ENCODE measurements around the gene PIGQ. TPM values are rescaled to one million over a fixed set of nuclear protein-coding genes. Genes with fewer than 3 reads are reported as not detected.

Gene PIGQ
- polyA plus RNA-seq, 1 donor = 16.1 TPM

DNA sequence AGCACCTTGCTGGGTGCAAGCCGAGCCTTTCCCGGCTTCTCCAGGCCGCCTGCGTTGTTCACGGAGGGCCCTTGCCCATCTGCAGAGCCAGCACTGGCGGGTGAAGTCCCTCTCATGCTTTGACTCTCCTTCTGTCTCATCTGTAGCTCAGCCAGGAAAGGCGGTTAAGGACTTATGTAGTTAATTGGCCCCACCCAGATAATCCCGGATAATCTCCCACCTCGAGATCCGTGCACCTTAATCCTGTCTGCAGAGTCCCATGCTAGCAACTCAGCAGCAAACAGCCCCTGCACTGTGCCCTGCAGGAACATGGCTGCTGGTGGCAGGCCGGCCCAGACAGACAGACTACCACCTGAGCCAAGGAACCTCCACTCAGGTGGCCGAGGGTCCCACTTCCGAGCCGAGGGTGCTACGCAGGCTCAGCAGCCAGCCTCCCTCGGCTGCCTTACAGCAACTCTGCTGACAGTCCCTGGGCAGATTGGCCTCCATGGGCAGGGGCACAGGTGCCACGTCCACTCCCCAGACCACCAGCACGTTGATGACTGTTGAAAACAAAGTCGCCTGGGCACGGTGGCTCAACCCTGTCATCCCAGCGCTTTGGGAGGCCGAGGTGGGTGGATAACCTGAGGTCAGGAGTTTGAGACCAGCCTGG, 37.0 kb downstream of the PIGQ start:
- DNase-seq (ENCODE audit: low read depth) = no peak

GRCh38 chr16:608019-608418, 38.3 kb downstream of the PIGQ start:
- DNase-seq (ENCODE audit: low read depth) = no peak

- DNase-seq (ENCODE audit: low read depth) = no peak
Measured at GRCh38 chr16:609316-609715, 39.5 kb downstream of the PIGQ start.

DNA sequence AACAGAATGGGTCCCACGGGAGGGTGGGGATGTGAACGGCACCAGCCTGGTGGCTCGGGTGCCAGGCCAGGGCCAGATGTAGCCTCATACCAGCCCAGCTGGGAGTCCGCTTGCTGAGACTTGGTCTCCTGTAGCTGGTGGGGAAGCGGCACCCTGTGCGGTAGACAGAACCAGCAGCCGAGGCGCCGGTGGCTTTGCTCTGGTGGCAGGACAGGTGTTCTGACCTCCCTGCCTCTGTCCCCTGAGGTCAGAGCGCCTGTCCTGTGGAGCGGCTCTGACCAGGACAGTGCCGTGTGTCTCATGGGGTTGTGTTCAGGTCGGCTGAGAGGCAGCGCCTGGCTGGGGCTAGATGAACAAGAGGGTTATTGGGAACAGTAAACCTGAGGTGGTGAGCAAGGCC, 40.2 kb downstream of the PIGQ start:
- no peak for DNase-seq (ENCODE audit: low read depth)

DNA sequence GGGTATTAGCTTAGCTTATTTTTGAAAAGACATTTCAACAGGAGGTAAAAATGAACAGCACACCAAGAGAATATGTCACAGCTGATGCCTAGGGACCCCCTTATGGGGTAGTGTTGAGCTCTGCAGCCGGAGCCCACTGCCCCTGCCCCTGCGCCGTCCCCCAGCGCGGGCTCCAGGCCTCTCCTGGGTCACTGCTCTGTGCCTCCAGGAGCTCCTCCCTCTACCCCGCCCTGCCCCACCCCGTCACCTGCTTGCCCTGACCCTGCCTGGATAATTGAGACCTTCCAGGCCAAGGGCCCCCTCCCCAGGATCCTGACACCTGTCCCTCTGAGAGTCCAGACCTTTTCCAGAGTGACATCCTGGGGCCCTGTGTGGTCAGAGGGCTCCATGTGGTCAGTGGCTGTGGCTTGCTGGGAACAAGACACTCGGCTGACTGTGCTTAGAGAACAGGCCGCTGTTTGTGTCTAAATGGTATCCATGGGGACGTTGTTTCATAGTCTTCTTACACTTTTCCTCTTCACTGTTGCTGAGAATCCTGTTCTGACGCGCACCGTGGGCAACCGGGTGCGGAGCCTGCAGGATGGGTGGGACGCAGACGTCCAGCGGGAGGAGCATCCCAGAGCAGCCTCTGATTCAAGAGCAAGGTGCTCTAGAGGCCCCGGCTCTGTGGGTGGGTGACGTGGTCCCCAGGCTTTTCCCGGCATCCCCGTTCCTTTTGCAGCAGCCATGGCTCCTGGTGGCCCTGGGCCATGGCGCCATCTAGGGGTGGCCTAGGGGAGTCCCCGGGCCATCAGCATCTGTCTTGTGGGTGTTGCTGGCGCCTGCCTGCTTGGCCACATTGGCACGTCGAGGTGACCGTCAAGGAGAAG, 41.0 kb downstream of the PIGQ start:
- no peak for DNase-seq (ENCODE audit: low read depth)

DNA sequence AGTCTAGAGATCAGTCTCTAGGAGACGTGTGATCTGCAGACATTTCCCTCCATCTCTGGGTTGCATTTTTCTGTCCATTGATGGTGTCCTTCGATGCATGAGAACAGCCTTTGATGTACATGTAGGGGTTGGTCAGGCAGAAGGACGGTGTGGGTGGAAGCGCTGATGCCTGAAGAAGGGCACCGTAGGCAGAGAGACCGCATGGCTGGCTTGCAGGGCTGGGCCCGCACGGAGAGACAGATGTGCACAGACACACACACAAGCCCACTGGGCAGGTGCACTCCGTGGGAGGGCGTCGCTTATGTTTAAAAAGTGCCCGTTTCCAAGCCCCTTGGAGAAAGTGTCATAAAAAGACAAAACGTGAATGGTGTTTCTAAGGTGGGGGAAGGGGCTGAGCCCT, 45.4 kb downstream of the PIGQ start:
- DNase-seq (ENCODE audit: low read depth) = no peak

- no peak for DNase-seq (ENCODE audit: low read depth)
Measured at GRCh38 chr16:616733-617586, 47.2 kb downstream of the PIGQ start.

DNA sequence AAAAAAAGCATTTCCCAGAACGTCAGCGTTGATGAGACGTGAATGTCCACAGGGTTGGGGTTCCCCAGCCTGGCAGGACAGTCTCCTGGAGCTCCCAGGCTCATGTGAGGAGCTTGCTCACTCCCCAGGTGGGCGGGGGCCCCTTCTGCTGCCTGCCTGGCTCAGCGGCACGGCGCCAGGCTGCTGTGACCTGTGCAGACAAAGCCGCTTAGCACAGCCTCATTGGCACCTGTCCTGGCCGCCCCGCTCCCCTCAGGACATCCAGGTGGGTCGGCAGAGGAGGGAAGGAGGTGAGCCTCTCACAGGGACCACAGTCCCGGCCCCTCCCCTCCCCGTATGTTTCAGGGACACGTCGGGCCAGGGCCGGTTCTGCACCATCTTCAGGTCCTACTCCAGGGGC, 48.1 kb downstream of the PIGQ start:
- DNase-seq (ENCODE audit: low read depth) = no peak

GRCh38 chr16:619476-620100, 49.8 kb downstream of the PIGQ start:
- DNase-seq (ENCODE audit: low read depth) = no peak

- no peak for DNase-seq (ENCODE audit: low read depth)
Measured at GRCh38 chr16:620700-621525, 51.1 kb downstream of the PIGQ start.

GRCh38 chr16:621526-622105, 51.8 kb downstream of the PIGQ start:
- no peak for DNase-seq (ENCODE audit: low read depth)

GRCh38 chr16:622920-623280, 53.1 kb downstream of the PIGQ start:
- no peak for DNase-seq (ENCODE audit: low read depth)

GRCh38 chr16:624526-625070, 54.8 kb downstream of the PIGQ start:
- no peak for DNase-seq (ENCODE audit: low read depth)

GRCh38 chr16:625117-625976, 55.6 kb downstream of the PIGQ start:
- no peak for DNase-seq (ENCODE audit: low read depth)

DNA sequence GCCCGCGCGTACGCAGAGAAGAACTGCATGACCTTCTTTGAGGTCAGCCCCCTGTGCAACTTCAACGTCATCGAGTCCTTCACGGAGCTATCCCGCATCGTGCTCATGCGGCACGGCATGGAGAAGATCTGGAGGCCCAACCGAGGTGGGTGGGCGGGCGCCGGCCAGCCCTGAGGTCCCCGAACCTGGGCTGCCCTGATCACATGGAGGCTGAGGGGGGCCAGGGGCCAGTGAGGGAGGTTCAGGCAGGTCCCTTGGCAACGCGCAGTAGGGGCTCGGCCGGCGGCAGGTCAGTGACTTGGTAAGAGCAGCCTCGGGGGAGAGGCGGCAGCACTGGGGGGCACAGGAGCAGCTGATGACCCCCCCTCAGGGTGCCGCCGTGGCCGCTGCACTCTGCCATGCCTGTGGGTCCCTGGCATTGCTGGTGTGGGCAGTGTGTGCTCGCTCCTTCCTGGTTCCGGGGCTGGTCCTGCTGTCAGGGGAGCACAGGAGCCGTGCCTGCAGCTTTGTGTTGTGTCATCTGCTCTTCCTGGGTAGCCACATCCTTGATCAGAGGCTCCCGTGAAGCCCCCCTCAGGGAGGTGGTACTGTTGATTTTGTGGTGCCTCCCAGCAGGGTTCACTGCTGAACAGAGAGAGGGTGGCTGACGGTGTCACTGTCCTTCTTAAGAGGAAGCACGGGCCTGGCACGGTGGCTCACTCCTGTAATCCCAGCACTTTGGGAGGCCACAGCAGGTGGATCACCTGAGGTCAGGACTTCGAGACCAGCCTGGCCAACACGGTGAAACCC, 56.4 kb downstream of the PIGQ start:
- DNase-seq (ENCODE audit: low read depth) = no peak

GRCh38 chr16:626787-627453, 57.2 kb downstream of the PIGQ start:
- no peak for DNase-seq (ENCODE audit: low read depth)

- DNase-seq (ENCODE audit: low read depth) = no peak
Measured at GRCh38 chr16:627454-628239, 57.9 kb downstream of the PIGQ start.

All from forelimb muscle (tissue), 1 donor.